DMS153 treated with DMSO at 0.1 percent for 48 hours (cell line): ENCODE data around the gene TMEM252.

Experiments used
- DNase-seq: peaks from one replicate; lab custom pipeline; 2025; ENCODE audit not compliant: unreplicated experiment; lab: John Stamatoyannopoulos, UW

The TMEM252 gene

GRCh38 chr9:68545033-68545705, 4.5 kb upstream of the TMEM252 start:
- DNase-seq = no peak

GRCh38 chr9:68541568-68541967, 885 bp upstream of the TMEM252 start:
- DNase-seq = no peak

GRCh38 chr9:68538200-68538599, 2.5 kb downstream of the TMEM252 start:
- no peak for DNase-seq

GRCh38 chr9:68537616-68537880, 3.1 kb downstream of the TMEM252 start:
- DNase-seq = no peak

- no peak for DNase-seq
Measured at GRCh38 chr9:68536876-68537615, 3.6 kb downstream of the TMEM252 start.

GRCh38 chr9:68533678-68534077, 7.0 kb downstream of the TMEM252 start:
- DNase-seq = no peak

- no peak for DNase-seq
Measured at GRCh38 chr9:68532131-68532530, 8.6 kb downstream of the TMEM252 start.

- DNase-seq = no peak
Measured at GRCh38 chr9:68530618-68531017, 10.1 kb downstream of the TMEM252 start.

- DNase-seq = no peak
Measured at GRCh38 chr9:68523367-68523936, 17.2 kb downstream of the TMEM252 start.

- DNase-seq = no peak
Measured at GRCh38 chr9:68522954-68523353, 17.7 kb downstream of the TMEM252 start.

GRCh38 chr9:68522131-68522530, 18.6 kb downstream of the TMEM252 start:
- no peak for DNase-seq

- DNase-seq = no peak
Measured at GRCh38 chr9:68515326-68516017, 25.2 kb downstream of the TMEM252 start.

GRCh38 chr9:68513981-68514380, 26.7 kb downstream of the TMEM252 start:
- no peak for DNase-seq

GRCh38 chr9:68513385-68513784, 27.3 kb downstream of the TMEM252 start:
- no peak for DNase-seq

GRCh38 chr9:68509689-68510088, 31.0 kb downstream of the TMEM252 start:
- DNase-seq = no peak

- no peak for DNase-seq
Measured at GRCh38 chr9:68508547-68508946, 32.1 kb downstream of the TMEM252 start.

- no peak for DNase-seq
Measured at GRCh38 chr9:68507806-68508145, 32.9 kb downstream of the TMEM252 start.

GRCh38 chr9:68507130-68507805, 33.4 kb downstream of the TMEM252 start:
- no peak for DNase-seq

GRCh38 chr9:68506551-68506950, 34.1 kb downstream of the TMEM252 start:
- DNase-seq = no peak

- DNase-seq = no peak
Measured at GRCh38 chr9:68505681-68506409, 34.8 kb downstream of the TMEM252 start.

- DNase-seq = no peak
Measured at GRCh38 chr9:68502279-68502678, 38.4 kb downstream of the TMEM252 start.
